OCI-LY1 (cell line): Measurements from ENCODE around the gene RBM26.
"Not testable (repeated sequence)": the region's sequence is repeated elsewhere in the genome, so short reads cannot be mapped to it uniquely, and the experiment has no call there.

Experiments used
- H2AFZ ChIP-seq: fragments of 200-600 bp; sonication (generic), shearing (Covaris generic); 2 replicates; pipeline ENCODE4 v1.6.0; 2014; ENCODE audit warnings: antibody characterized with exemption, mild to moderate bottlenecking, low read length
- H3F3A ChIP-seq: fragments of 200-600 bp; sonication (generic), shearing (Covaris generic); 2 replicates; pipeline ENCODE4 v1.6.0; 2014; ENCODE audit warnings: mild to moderate bottlenecking, antibody characterized with exemption, low read length, moderate library complexity; ENCODE audit not compliant: insufficient read depth
- H3K27ac ChIP-seq: fragments of 200-600 bp; sonication (generic); 2 replicates; pipeline ENCODE4 v1.5.1; 2014; ENCODE audit warnings: low read length, mixed run types, mild to moderate bottlenecking, low read depth; ENCODE audit not compliant: poor library complexity, severe bottlenecking
- H3K27me3 ChIP-seq: fragments of 200-600 bp; sonication (generic); 2 replicates; pipeline ENCODE4 v1.6.0; 2014; ENCODE audit warnings: antibody characterized with exemption, mild to moderate bottlenecking, low read length, moderate library complexity; ENCODE audit not compliant: insufficient read depth
- H3K36me3 ChIP-seq: fragments of 200-600 bp; sonication (generic); 2 replicates; pipeline ENCODE4 v1.6.1; 2014; ENCODE audit warnings: mild to moderate bottlenecking, antibody characterized with exemption, low read length, moderate library complexity, mixed read lengths; ENCODE audit not compliant: insufficient read depth
- H3K4me1 ChIP-seq: fragments of 200-600 bp; sonication (generic); 2 replicates; pipeline ENCODE4 v1.5.1; 2014; ENCODE audit warnings: mild to moderate bottlenecking, low read length, moderate library complexity; ENCODE audit not compliant: insufficient read depth, severe bottlenecking
- H3K4me2 ChIP-seq: fragments of 200-600 bp; sonication (generic), shearing (Covaris generic); 2 replicates; pipeline ENCODE4 v1.6.1; 2014; ENCODE audit warnings: low read length
- H3K4me3 ChIP-seq: fragments of 200-600 bp; sonication (generic); 2 replicates; pipeline ENCODE4 v1.5.1; 2014; ENCODE audit warnings: low read length, low read depth, mild to moderate bottlenecking, mixed read lengths; ENCODE audit not compliant: poor library complexity, severe bottlenecking
- H3K79me2 ChIP-seq: fragments of 200-600 bp; shearing (Covaris generic); 2 replicates; pipeline ENCODE4 v1.6.1; 2016; ENCODE audit warnings: mixed run types, low read length, mixed read lengths; ENCODE audit not compliant: insufficient read depth
- H3K9ac ChIP-seq: fragments of 200-600 bp; sonication (generic), shearing (Covaris generic); 2 replicates; pipeline ENCODE4 v1.6.1; 2014; ENCODE audit warnings: mild to moderate bottlenecking, low read length, mixed read lengths
- H3K9me2 ChIP-seq: fragments of 200-600 bp; sonication (generic), shearing (Covaris generic); 2 replicates; pipeline ENCODE4 v1.6.1; 2014; ENCODE audit warnings: low read depth, mild to moderate bottlenecking, low read length, mixed read lengths
- H3K9me3 ChIP-seq: fragments of 200-600 bp; shearing (Covaris generic); 2 replicates; pipeline ENCODE4 v1.6.1; 2014; ENCODE audit warnings: low read length, mixed read lengths
- H4K20me1 ChIP-seq: fragments of 200-600 bp; sonication (generic), shearing (Covaris generic); 2 replicates; pipeline ENCODE4 v1.6.0; 2016; ENCODE audit warnings: mild to moderate bottlenecking, low read length; ENCODE audit not compliant: insufficient read depth
- CTCF ChIP-seq: fragments of 200-600 bp; sonication (generic), shearing (Covaris generic); IDR thresholded peaks from 2 replicates; pipeline ENCODE4 v1.5.1; 2017; ENCODE audit warnings: mild to moderate bottlenecking, antibody characterized with exemption, low read length, moderate library complexity, mixed read lengths
- EZH2 ChIP-seq: fragments of 200-600 bp; sonication (generic), shearing (Covaris generic); IDR thresholded peaks from 2 replicates; pipeline ENCODE4 v1.8.0; 2017; ENCODE audit warnings: borderline replicate concordance, mixed run types, mild to moderate bottlenecking, antibody characterized with exemption, low read length, moderate library complexity, mixed read lengths

Gene RBM26

DNA sequence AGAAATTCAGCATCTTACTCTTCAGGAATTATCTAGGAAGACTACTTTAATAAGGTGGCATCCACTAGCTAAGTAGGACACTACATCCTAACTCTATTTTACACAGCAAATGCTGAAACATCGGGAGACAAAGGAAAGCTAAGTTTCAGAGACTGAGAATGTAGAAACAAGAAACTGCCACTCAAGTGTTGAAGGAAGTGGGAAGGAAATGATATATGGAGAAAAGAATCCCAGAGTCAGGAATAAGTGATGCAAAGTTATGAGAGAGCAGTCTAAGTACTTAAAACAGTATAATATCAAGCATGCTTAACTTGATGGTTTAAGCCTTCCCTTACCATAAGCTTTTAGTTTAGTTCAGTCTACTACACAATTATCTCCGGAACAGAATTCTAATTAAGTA, 52.4 kb downstream of the RBM26 start:
- Histone ChIP-seq H3K4me1 (no peaks in the 10 kb centered on the region), H3K36me3 (peaks cover 97% of the 10 kb centered on the region), H3K9me2 (no peaks in the 10 kb centered on the region), H3K27ac (no peak overlapping the region), H3K27me3 (no peaks in the 10 kb centered on the region), H3K4me3 (no peak overlapping the region), H3K9ac (no peak overlapping the region), H3K4me2 (no peak overlapping the region), H3K9me3 (no peaks in the 10 kb centered on the region), H3F3A (no peaks in the 10 kb centered on the region), H3K79me2 (no peaks in the 10 kb centered on the region), H2AFZ (no peak overlapping the region), H4K20me1 (no peaks in the 10 kb centered on the region)
- no peak for TF ChIP-seq EZH2
- TF ChIP-seq CTCF = no peak

- TF ChIP-seq CTCF (no peak), EZH2 (no peak)
- Histone ChIP-seq H3K9ac (no peak overlapping the region), H3F3A (no peaks in the 10 kb centered on the region), H3K9me3 (no peaks in the 10 kb centered on the region), H3K4me3 (no peak overlapping the region), H3K36me3 (peaks cover 98% of the 10 kb centered on the region), H3K27ac (no peak overlapping the region), H3K79me2 (no peaks in the 10 kb centered on the region), H4K20me1 (no peaks in the 10 kb centered on the region), H3K27me3 (no peaks in the 10 kb centered on the region), H3K4me1 (no peaks in the 10 kb centered on the region), H3K4me2 (no peak overlapping the region), H3K9me2 (no peaks in the 10 kb centered on the region), H2AFZ (no peak overlapping the region)
These were observed 53.9 kb downstream of the RBM26 start for GRCh38 chr13:79352107-79352506.

GRCh38 chr13:79349608-79350007, 56.4 kb downstream of the RBM26 start:
- not testable (repeated sequence) for H3K4me3 ChIP-seq, H3K27me3 ChIP-seq, H3K4me1 ChIP-seq, H4K20me1 ChIP-seq, H2AFZ ChIP-seq, H3K79me2 ChIP-seq, H3K9me2 ChIP-seq, H3K27ac ChIP-seq, H3K9ac ChIP-seq, H3K4me2 ChIP-seq, H3F3A ChIP-seq, H3K9me3 ChIP-seq
- peaks cover 99% of the 10 kb centered on the region for H3K36me3 ChIP-seq

DNA sequence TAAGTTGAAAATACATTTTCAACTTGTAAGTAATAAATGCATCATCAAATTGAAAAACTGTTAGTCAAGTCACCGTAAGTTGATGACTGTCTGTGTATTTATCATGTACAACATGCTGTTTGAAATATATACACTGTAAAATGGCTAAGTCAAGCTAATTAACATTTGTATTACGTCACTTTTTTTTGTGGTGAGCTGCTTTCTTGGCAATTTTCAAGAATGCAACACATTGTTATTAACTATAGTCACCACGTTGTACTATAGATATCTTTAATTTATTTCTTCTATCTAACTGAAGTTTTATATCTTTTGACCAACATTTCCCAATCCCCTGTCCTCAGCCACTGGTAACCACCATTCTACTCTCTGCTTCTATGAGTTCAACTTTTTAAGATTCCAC, 57.0 kb downstream of the RBM26 start:
- H3K4me2 ChIP-seq = no peak overlapping the region
- H3K4me3 ChIP-seq = no peak overlapping the region
- H3K9ac ChIP-seq = no peak overlapping the region
- H3K4me1 ChIP-seq = no peaks in the 10 kb centered on the region
- peaks cover 99% of the 10 kb centered on the region for H3K36me3 ChIP-seq
- H3K27ac ChIP-seq = no peak overlapping the region
- no peaks in the 10 kb centered on the region for H3K27me3 ChIP-seq
- no peak for TF ChIP-seq EZH2
- TF ChIP-seq CTCF = no peak
- no peaks in the 10 kb centered on the region for H4K20me1 ChIP-seq
- H3K9me3 ChIP-seq = no peaks in the 10 kb centered on the region
- H3K79me2 ChIP-seq = no peaks in the 10 kb centered on the region
- no peaks in the 10 kb centered on the region for H3K9me2 ChIP-seq
- no peaks in the 10 kb centered on the region for H3F3A ChIP-seq
- H2AFZ ChIP-seq = no peak overlapping the region
